ENCODE measurements around the gene REG1A.
A peak's percentile ranks its signal among the peaks of the same experiment; 100 is the strongest.

The REG1A gene

GRCh38 chr2:79099140-79099686, 21.1 kb upstream of the REG1A start:
- Histone ChIP-seq H3K36me3 (ENCODE audit: control insufficient read depth in 1 of 2, insufficient read depth in 2 of 2, low read length in 2 of 2) (no peaks in the 10 kb centered on the region), H3K9ac (ENCODE audit: low read depth in 1 of 2, low read length in 2 of 2) (no peak overlapping the region), H3K27ac (ENCODE audit: low read depth, low read length) (no peak overlapping the region), H3K27me3 (ENCODE audit: control insufficient read depth in 1 of 2, insufficient read depth in 2 of 2, low read length in 2 of 2) (no peaks in the 10 kb centered on the region), H3K4me3 (ENCODE audit: low read depth in 1 of 2, low read length in 2 of 2) (no peak overlapping the region), H3K4me1 (ENCODE audit: control insufficient read depth in 1 of 2, insufficient read depth in 2 of 2, low read length in 2 of 2) (peaks cover 10 to 11% of the 10 kb centered on the region in 2 donors), H3K9me3 (ENCODE audit: control insufficient read depth in 1 of 2, low read length in 2 of 2) (peaks cover 9 to 11% of the 10 kb centered on the region in 2 donors)

GRCh38 chr2:79100285-79100684, 20.0 kb upstream of the REG1A start:
- Histone ChIP-seq H3K27me3 (ENCODE audit: control insufficient read depth in 1 of 2, insufficient read depth in 2 of 2, low read length in 2 of 2) (no peaks in the 10 kb centered on the region), H3K4me1 (ENCODE audit: control insufficient read depth in 1 of 2, insufficient read depth in 2 of 2, low read length in 2 of 2) (peaks cover 16% of the 10 kb centered on the region in 2 donors), H3K9ac (ENCODE audit: low read depth in 1 of 2, low read length in 2 of 2) (no peak overlapping the region), H3K4me3 (ENCODE audit: low read depth in 1 of 2, low read length in 2 of 2) (no peak overlapping the region), H3K9me3 (ENCODE audit: control insufficient read depth in 1 of 2, low read length in 2 of 2) (peaks cover 9 to 11% of the 10 kb centered on the region in 2 donors), H3K27ac (ENCODE audit: low read depth, low read length) (no peak overlapping the region), H3K36me3 (ENCODE audit: control insufficient read depth in 1 of 2, insufficient read depth in 2 of 2, low read length in 2 of 2) (no peaks in the 10 kb centered on the region)

DNA sequence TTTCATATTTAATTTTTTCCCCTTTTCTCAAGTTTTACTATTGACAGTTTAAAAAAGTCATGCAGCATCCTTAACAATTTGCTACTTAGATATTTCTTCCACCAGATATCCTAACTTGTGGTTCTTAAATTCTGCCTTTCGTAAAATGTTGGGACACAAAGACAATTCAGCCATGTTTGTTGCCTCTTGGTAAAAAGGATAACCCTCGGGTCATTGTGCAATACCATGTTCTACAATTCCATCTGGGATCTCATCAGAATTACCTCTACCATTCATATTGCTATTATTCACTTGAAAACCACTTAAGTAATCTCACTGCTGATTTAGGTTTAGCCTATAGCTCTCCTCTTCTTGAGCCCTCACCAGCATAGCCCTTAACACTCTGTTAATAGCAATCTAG, 19.3 kb upstream of the REG1A start:
- no peaks in the 10 kb centered on the region for H3K36me3 ChIP-seq (ENCODE audit: control insufficient read depth in 1 of 2, insufficient read depth in 2 of 2, low read length in 2 of 2)
- no peak overlapping the region for H3K4me3 ChIP-seq (ENCODE audit: low read depth in 1 of 2, low read length in 2 of 2)
- H3K9me3 ChIP-seq (ENCODE audit: control insufficient read depth in 1 of 2, low read length in 2 of 2): peaks cover 9 to 11% of the 10 kb centered on the region in 2 donors
- H3K4me1 ChIP-seq (ENCODE audit: control insufficient read depth in 1 of 2, insufficient read depth in 2 of 2, low read length in 2 of 2): peaks cover 16% of the 10 kb centered on the region in 2 donors
- H3K27me3 ChIP-seq (ENCODE audit: control insufficient read depth in 1 of 2, insufficient read depth in 2 of 2, low read length in 2 of 2): no peaks in the 10 kb centered on the region
- no peak overlapping the region for H3K9ac ChIP-seq (ENCODE audit: low read depth in 1 of 2, low read length in 2 of 2)
- H3K27ac ChIP-seq (ENCODE audit: low read depth, low read length): no peak overlapping the region

- no peaks in the 10 kb centered on the region for H3K36me3 ChIP-seq (ENCODE audit: control insufficient read depth in 1 of 2, insufficient read depth in 2 of 2, low read length in 2 of 2)
- H3K27ac ChIP-seq (ENCODE audit: low read depth, low read length): no peak overlapping the region
- no peak overlapping the region for H3K4me3 ChIP-seq (ENCODE audit: low read depth in 1 of 2, low read length in 2 of 2)
- H3K4me1 ChIP-seq (ENCODE audit: control insufficient read depth in 1 of 2, insufficient read depth in 2 of 2, low read length in 2 of 2): peaks cover 16% of the 10 kb centered on the region in 2 donors
- H3K9ac ChIP-seq (ENCODE audit: low read depth in 1 of 2, low read length in 2 of 2): no peak overlapping the region
- H3K27me3 ChIP-seq (ENCODE audit: control insufficient read depth in 1 of 2, insufficient read depth in 2 of 2, low read length in 2 of 2): no peaks in the 10 kb centered on the region
- peaks cover 7 to 11% of the 10 kb centered on the region in 2 donors for H3K9me3 ChIP-seq (ENCODE audit: control insufficient read depth in 1 of 2, low read length in 2 of 2)
Measured at GRCh38 chr2:79103214-79103613, 17.1 kb upstream of the REG1A start.

GRCh38 chr2:79105259-79105658, 15.0 kb upstream of the REG1A start:
- Histone ChIP-seq H3K9ac (ENCODE audit: low read depth in 1 of 2, low read length in 2 of 2) (no peak overlapping the region), H3K27ac (ENCODE audit: low read depth, low read length) (no peak overlapping the region), H3K27me3 (ENCODE audit: control insufficient read depth in 1 of 2, insufficient read depth in 2 of 2, low read length in 2 of 2) (no peaks in the 10 kb centered on the region), H3K4me3 (ENCODE audit: low read depth in 1 of 2, low read length in 2 of 2) (no peak overlapping the region), H3K4me1 (ENCODE audit: control insufficient read depth in 1 of 2, insufficient read depth in 2 of 2, low read length in 2 of 2) (peaks cover 16% of the 10 kb centered on the region in 2 donors), H3K9me3 (ENCODE audit: control insufficient read depth in 1 of 2, low read length in 2 of 2) (peaks cover 7 to 11% of the 10 kb centered on the region in 2 donors), H3K36me3 (ENCODE audit: control insufficient read depth in 1 of 2, insufficient read depth in 2 of 2, low read length in 2 of 2) (no peaks in the 10 kb centered on the region)

DNA sequence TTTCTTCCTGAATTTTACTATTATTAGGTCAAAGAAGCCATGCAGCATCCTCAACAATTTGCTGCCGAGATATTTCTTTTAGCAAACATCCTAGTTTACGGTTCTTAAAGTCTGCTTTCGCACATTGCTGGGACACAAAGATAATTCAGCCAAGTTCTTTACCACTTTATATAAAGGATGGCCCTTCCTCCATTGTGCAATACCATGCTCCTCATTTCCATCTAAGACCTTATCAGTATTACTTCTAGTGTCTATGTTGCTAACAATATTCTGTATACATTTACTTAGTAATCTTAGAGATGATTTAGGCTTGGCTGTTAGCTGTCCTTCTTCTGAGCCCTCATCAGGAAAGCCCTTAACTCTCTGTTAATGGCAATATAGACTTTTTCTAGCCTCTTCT, 8.0 kb upstream of the REG1A start:
- H3K36me3 ChIP-seq (ENCODE audit: control insufficient read depth in 1 of 2, insufficient read depth in 2 of 2, low read length in 2 of 2): no peaks in the 10 kb centered on the region

GRCh38 chr2:79114797-79115494, 5.3 kb upstream of the REG1A start:
- no peak overlapping the region for H3K4me3 ChIP-seq (ENCODE audit: low read depth in 1 of 2, low read length in 2 of 2)
- H3K27me3 ChIP-seq (ENCODE audit: control insufficient read depth in 1 of 2, insufficient read depth in 2 of 2, low read length in 2 of 2): no peaks in the 10 kb centered on the region
- H3K9me3 ChIP-seq (ENCODE audit: control insufficient read depth in 1 of 2, low read length in 2 of 2): no peaks in the 10 kb centered on the region
- H3K27ac ChIP-seq (ENCODE audit: low read depth, low read length): no peak overlapping the region
- no peaks in the 10 kb centered on the region for H3K36me3 ChIP-seq (ENCODE audit: control insufficient read depth in 1 of 2, insufficient read depth in 2 of 2, low read length in 2 of 2)
- no peak overlapping the region for H3K9ac ChIP-seq (ENCODE audit: low read depth in 1 of 2, low read length in 2 of 2)
- peaks cover 14 to 20% of the 10 kb centered on the region in 2 donors for H3K4me1 ChIP-seq (ENCODE audit: control insufficient read depth in 1 of 2, insufficient read depth in 2 of 2, low read length in 2 of 2)

More for the DNA sequence above, 8.0 kb upstream of the REG1A start:
- Histone ChIP-seq H3K27me3 (ENCODE audit: control insufficient read depth in 1 of 2, insufficient read depth in 2 of 2, low read length in 2 of 2) (no peaks in the 10 kb centered on the region), H3K4me3 (ENCODE audit: low read depth in 1 of 2, low read length in 2 of 2) (no peak overlapping the region), H3K27ac (ENCODE audit: low read depth, low read length) (no peak overlapping the region), H3K4me1 (ENCODE audit: control insufficient read depth in 1 of 2, insufficient read depth in 2 of 2, low read length in 2 of 2) (peaks cover 14 to 20% of the 10 kb centered on the region in 2 donors), H3K9ac (ENCODE audit: low read depth in 1 of 2, low read length in 2 of 2) (no peak overlapping the region), H3K9me3 (ENCODE audit: control insufficient read depth in 1 of 2, low read length in 2 of 2) (no peaks in the 10 kb centered on the region)

DNA sequence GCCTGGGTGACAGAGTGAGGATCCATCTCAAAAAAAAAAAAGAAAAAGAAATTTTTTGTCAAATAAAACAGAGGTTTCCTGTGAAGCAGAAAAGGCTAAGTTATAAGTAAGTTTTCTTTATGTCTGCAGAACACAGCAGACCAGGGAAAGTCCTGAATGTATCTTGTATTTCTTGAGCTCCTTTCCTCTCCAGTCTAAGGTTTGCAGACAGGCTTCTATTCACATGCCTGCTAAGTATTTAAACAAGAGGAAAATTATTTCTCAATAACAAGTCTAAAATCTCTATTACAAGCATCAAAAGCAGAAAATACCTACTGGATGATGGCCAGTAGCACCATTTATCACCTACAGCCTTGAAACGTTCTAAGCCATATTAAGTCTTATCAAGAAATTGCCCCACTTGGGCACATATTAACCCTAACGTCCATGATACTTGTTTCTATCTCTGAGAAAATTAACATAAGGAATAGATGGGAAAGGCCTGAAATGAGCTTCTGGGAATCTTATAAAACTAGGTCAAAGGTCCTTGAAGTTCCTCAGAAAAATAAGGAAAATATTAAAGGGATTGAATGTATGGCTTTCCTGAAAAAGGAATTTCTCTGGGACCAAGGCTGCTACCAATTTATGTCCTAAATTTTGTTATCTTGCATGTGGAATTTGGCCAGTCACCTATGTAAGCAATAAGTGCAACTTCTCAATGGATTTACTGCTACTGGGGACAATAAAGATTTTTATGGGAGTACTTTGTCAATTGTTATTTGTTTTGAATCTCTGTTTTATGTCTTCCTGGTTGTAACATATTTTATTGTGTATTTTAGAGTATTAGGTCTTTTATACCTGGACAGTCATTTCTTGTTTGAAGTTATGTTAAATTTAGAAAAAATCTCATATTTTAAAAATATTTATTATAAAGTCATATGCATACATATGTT, 3.0 kb upstream of the REG1A start:
- H3K4me3 ChIP-seq (ENCODE audit: low read depth in 1 of 2, low read length in 2 of 2): no peak overlapping the region

GRCh38 chr2:79122676-79123075, 2.4 kb downstream of the REG1A start:
- no peaks in the 10 kb centered on the region for H3K4me1 ChIP-seq (ENCODE audit: control insufficient read depth in 1 of 2, insufficient read depth in 2 of 2, low read length in 2 of 2)
- H3K27me3 ChIP-seq (ENCODE audit: control insufficient read depth in 1 of 2, insufficient read depth in 2 of 2, low read length in 2 of 2): no peaks in the 10 kb centered on the region
- H3K9me3 ChIP-seq (ENCODE audit: control insufficient read depth in 1 of 2, low read length in 2 of 2): no peaks in the 10 kb centered on the region
- H3K4me3 ChIP-seq (ENCODE audit: low read depth in 1 of 2, low read length in 2 of 2): peak overlapping the region; percentile 81 to 83
- peak overlapping the region; percentile 48 to 76 for H3K9ac ChIP-seq (ENCODE audit: low read depth in 1 of 2, low read length in 2 of 2)
- H3K27ac ChIP-seq (ENCODE audit: low read depth, low read length): peak overlapping the region; percentile 10
- peaks cover 11% of the 10 kb centered on the region in 2 donors for H3K36me3 ChIP-seq (ENCODE audit: control insufficient read depth in 1 of 2, insufficient read depth in 2 of 2, low read length in 2 of 2)

More for the DNA sequence above, 3.0 kb upstream of the REG1A start:
- Histone ChIP-seq H3K36me3 (ENCODE audit: control insufficient read depth in 1 of 2, insufficient read depth in 2 of 2, low read length in 2 of 2) (peaks cover 7 to 11% of the 10 kb centered on the region in 2 donors), H3K4me1 (ENCODE audit: control insufficient read depth in 1 of 2, insufficient read depth in 2 of 2, low read length in 2 of 2) (peaks cover 14 to 20% of the 10 kb centered on the region in 2 donors), H3K9me3 (ENCODE audit: control insufficient read depth in 1 of 2, low read length in 2 of 2) (no peaks in the 10 kb centered on the region), H3K27me3 (ENCODE audit: control insufficient read depth in 1 of 2, insufficient read depth in 2 of 2, low read length in 2 of 2) (no peaks in the 10 kb centered on the region), H3K9ac (ENCODE audit: low read depth in 1 of 2, low read length in 2 of 2) (no peak overlapping the region), H3K27ac (ENCODE audit: low read depth, low read length) (no peak overlapping the region)
